CD4-positive, alpha-beta T cell treated with Interleukin-4 for 4 hours (primary cell): ENCODE measurements around the gene STK25.
A peak's percentile ranks its signal among the peaks of the same experiment; 100 is the strongest.
"Not testable (repeated sequence)": the region's sequence is repeated elsewhere in the genome, so short reads cannot be mapped to it uniquely, and the experiment has no call there.

ENCODE experiments used
- DNase-seq: peaks from one replicate; pipeline ENCODE4 v3.0.0-alpha.2; 2020

STK25 gene

GRCh38 chr2:241507430-241508239 is 749 bp downstream of the STK25 start:
- peak; percentile 3 for DNase-seq

GRCh38 chr2:241506793-241507429 is 1.5 kb downstream of the STK25 start:
- no peak for DNase-seq

GRCh38 chr2:241506317-241506716 is 2.1 kb downstream of the STK25 start:
- DNase-seq, result not testable (repeated sequence)

- DNase-seq, result no peak
Measured at GRCh38 chr2:241505781-241506201, 2.6 kb downstream of the STK25 start.

- no peak for DNase-seq
Measured at GRCh38 chr2:241505086-241505780, 3.2 kb downstream of the STK25 start.

- no peak for DNase-seq
Measured at GRCh38 chr2:241503776-241504392, 4.5 kb downstream of the STK25 start.

GRCh38 chr2:241502281-241502680 is 6.1 kb downstream of the STK25 start:
- DNase-seq, result no peak

GRCh38 chr2:241501551-241501950 is 6.8 kb downstream of the STK25 start:
- DNase-seq, result no peak

- no peak for DNase-seq
Measured at GRCh38 chr2:241501099-241501541, 7.3 kb downstream of the STK25 start.

GRCh38 chr2:241500431-241500975 is 7.9 kb downstream of the STK25 start:
- no peak for DNase-seq

GRCh38 chr2:241500016-241500415 is 8.4 kb downstream of the STK25 start:
- no peak for DNase-seq

GRCh38 chr2:241499146-241499965 is 9.0 kb downstream of the STK25 start:
- DNase-seq, result no peak

GRCh38 chr2:241498115-241499070 is 10.0 kb downstream of the STK25 start:
- no peak for DNase-seq

GRCh38 chr2:241496904-241497877 is 11.2 kb downstream of the STK25 start:
- no peak for DNase-seq

GRCh38 chr2:241496003-241496707 is 12.2 kb downstream of the STK25 start:
- DNase-seq, result no peak

- no peak for DNase-seq
Measured at GRCh38 chr2:241495172-241496002, 13.0 kb downstream of the STK25 start.

GRCh38 chr2:241494311-241494908 is 14.0 kb downstream of the STK25 start:
- DNase-seq, result no peak
